Transverse colon (tissue), 3 donors: ENCODE results near the gene KRT84.

Experiments
- POLR2A ChIP-seq: fragments of 450-650 bp; IDR thresholded peaks from one replicate; pipeline ENCODE4 v1.6.1; 2016; ENCODE audit warnings: antibody characterized with exemption, mild to moderate bottlenecking, moderate library complexity
- TF ChIP-seq, protein P1 (sequence below), 5 experiments: fragments of 200-600 bp in 3 of 5; fragments of 450-650 bp in 2 of 5; sonication (generic) in 3 of 5; IDR thresholded peaks; 1 replicate in 2 of 5; 2 replicates in 3 of 5; pipeline ENCODE4 v1.5.1; 2016 to 2017; ENCODE audit warnings: antibody characterized with exemption in 5 of 5, inconsistent platforms in 3 of 5, mild to moderate bottlenecking in 2 of 5, moderate library complexity in 1 of 5

DNA sequence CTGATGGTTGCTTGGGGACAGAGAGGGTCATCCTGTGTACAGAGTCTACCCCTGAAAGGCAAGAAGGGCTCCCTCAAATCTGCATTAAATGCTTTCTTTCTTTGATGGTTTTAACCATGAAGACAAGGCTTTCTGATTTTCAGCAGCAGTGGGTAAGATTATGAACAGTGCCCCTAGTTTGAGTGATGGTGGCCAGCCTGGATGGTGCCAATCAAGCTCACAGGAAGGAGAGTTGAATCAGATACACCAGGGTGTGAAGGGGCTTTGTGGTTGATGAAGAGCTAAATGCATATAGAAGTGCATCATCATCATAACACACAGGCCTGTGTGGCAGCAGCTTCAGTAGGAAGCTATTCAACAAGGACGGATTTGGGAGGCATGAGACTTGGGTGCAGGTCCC is 23.9 kb downstream of the KRT84 start:
- TF ChIP-seq, protein P1, sequence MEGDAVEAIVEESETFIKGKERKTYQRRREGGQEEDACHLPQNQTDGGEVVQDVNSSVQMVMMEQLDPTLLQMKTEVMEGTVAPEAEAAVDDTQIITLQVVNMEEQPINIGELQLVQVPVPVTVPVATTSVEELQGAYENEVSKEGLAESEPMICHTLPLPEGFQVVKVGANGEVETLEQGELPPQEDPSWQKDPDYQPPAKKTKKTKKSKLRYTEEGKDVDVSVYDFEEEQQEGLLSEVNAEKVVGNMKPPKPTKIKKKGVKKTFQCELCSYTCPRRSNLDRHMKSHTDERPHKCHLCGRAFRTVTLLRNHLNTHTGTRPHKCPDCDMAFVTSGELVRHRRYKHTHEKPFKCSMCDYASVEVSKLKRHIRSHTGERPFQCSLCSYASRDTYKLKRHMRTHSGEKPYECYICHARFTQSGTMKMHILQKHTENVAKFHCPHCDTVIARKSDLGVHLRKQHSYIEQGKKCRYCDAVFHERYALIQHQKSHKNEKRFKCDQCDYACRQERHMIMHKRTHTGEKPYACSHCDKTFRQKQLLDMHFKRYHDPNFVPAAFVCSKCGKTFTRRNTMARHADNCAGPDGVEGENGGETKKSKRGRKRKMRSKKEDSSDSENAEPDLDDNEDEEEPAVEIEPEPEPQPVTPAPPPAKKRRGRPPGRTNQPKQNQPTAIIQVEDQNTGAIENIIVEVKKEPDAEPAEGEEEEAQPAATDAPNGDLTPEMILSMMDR (IDR thresholded peaks at IDR 0.05): no peak
- no peak for TF ChIP-seq POLR2A
